ENCODE measurements around the gene RET. TPM values are rescaled to one million over a fixed set of nuclear protein-coding genes. Genes with fewer than 3 reads are reported as not detected.

Gene RET
- total RNA-seq, 1 experiment from 2014 or later, result 81.1 TPM

DNA sequence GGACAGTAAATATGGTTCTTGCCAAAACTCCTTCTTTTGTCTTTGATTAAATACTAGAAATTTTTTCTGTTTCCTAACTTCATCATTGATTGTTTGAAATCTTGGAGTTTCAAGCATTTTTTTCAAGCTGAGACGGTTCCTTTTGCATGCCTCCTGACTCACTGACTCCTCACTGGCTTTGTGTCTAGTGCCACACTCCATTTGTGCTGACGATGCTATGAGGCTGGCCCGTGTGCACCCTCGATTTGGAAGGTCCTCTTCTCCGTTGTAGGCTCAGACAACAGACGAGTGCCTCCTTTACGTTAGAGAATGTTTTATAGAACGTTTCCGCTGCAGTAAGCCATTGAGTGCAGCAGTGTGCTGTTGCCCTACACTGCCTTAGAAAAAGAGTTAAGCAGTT is 50.6 kb downstream of the RET start:
- Histone ChIP-seq H3K9me3 (ENCODE audit: control insufficient read depth, insufficient read depth, low read depth, low read length) (no peaks in the 10 kb centered on the region), H3K27me3 (ENCODE audit: control insufficient read depth, insufficient read depth, low read length) (no peaks in the 10 kb centered on the region), H3K4me3 (ENCODE audit: low read depth in 2 of 2, low read length in 2 of 2) (no peak overlapping the region), H3K27ac (ENCODE audit: low read length) (no peak overlapping the region), H3K36me3 (ENCODE audit: control insufficient read depth, insufficient read depth, low read length) (no peaks in the 10 kb centered on the region), H3K4me1 (ENCODE audit: control insufficient read depth, insufficient read depth, low read length) (no peaks in the 10 kb centered on the region)
- TF ChIP-seq POLR2AphosphoS5 (IDR thresholded peaks at IDR 0.05; ENCODE audit: low read depth, low read length), result no peak
- no peak for TF ChIP-seq REST (IDR thresholded peaks at IDR 0.05; ENCODE audit: insufficient read depth in 1 of 2, low read depth in 2 of 2, low read length in 1 of 2)
- TF ChIP-seq TCF7L2 (IDR thresholded peaks at IDR 0.05; ENCODE audit: low read depth, low read length), result no peak
- TF ChIP-seq, protein P1, sequence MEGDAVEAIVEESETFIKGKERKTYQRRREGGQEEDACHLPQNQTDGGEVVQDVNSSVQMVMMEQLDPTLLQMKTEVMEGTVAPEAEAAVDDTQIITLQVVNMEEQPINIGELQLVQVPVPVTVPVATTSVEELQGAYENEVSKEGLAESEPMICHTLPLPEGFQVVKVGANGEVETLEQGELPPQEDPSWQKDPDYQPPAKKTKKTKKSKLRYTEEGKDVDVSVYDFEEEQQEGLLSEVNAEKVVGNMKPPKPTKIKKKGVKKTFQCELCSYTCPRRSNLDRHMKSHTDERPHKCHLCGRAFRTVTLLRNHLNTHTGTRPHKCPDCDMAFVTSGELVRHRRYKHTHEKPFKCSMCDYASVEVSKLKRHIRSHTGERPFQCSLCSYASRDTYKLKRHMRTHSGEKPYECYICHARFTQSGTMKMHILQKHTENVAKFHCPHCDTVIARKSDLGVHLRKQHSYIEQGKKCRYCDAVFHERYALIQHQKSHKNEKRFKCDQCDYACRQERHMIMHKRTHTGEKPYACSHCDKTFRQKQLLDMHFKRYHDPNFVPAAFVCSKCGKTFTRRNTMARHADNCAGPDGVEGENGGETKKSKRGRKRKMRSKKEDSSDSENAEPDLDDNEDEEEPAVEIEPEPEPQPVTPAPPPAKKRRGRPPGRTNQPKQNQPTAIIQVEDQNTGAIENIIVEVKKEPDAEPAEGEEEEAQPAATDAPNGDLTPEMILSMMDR (IDR thresholded peaks at IDR 0.05), result no peak
- TF ChIP-seq SIN3A (IDR thresholded peaks at IDR 0.05; ENCODE audit: borderline replicate concordance, insufficient read depth, low read depth, low read length), result no peak
- no TSS peak for BruUV-seq (replicated peaks)
- in situ Hi-C loops (cut with HindIII; ENCODE audit: low pct_unique_long_range_greater_than_20kb, low sequenced_read_pairs) (no loop called here), intact Hi-C loops (cut with micrococcal nuclease; ENCODE audit: unreplicated experiment) (no loop called here)
- ATAC-seq (no peak), DNase-seq (ENCODE audit: low read depth, low spot score) (no peak)
- CTCF ChIA-PET, result no interaction called here
- POLR2A ChIA-PET, result no interaction called here

- Histone ChIP-seq H3K4me3 (ENCODE audit: low read depth in 2 of 2, low read length in 2 of 2) (no peak overlapping the region), H3K4me1 (ENCODE audit: control insufficient read depth, insufficient read depth, low read length) (no peaks in the 10 kb centered on the region), H3K27me3 (ENCODE audit: control insufficient read depth, insufficient read depth, low read length) (no peaks in the 10 kb centered on the region), H3K36me3 (ENCODE audit: control insufficient read depth, insufficient read depth, low read length) (no peaks in the 10 kb centered on the region), H3K9me3 (ENCODE audit: control insufficient read depth, insufficient read depth, low read depth, low read length) (no peaks in the 10 kb centered on the region), H3K27ac (ENCODE audit: low read length) (no peak overlapping the region)
- POLR2A ChIA-PET, result no interaction called here
- ATAC-seq, result no peak
- no TSS peak for BruUV-seq (replicated peaks)
- intact Hi-C loops (cut with micrococcal nuclease; ENCODE audit: unreplicated experiment), result no loop called here
- in situ Hi-C loops (cut with HindIII; ENCODE audit: low pct_unique_long_range_greater_than_20kb, low sequenced_read_pairs), result no loop called here
- no peak for TF ChIP-seq POLR2AphosphoS5 (IDR thresholded peaks at IDR 0.05; ENCODE audit: low read depth, low read length)
- no peak for TF ChIP-seq TCF7L2 (IDR thresholded peaks at IDR 0.05; ENCODE audit: low read depth, low read length)
- no peak for TF ChIP-seq SIN3A (IDR thresholded peaks at IDR 0.05; ENCODE audit: borderline replicate concordance, insufficient read depth, low read depth, low read length)
- TF ChIP-seq, protein P1 (IDR thresholded peaks at IDR 0.05), result no peak
- no peak for TF ChIP-seq REST (IDR thresholded peaks at IDR 0.05; ENCODE audit: insufficient read depth in 1 of 2, low read depth in 2 of 2, low read length in 1 of 2)
- CTCF ChIA-PET, result no interaction called here
- DNase-seq (ENCODE audit: low read depth, low spot score), result no peak
These were observed 51.5 kb downstream of the RET start for GRCh38 chr10:43128331-43128730.

Measured in Panc1 (cell line).